Measurements from ENCODE around the gene KRT79. TPM values are rescaled to one million over a fixed set of nuclear protein-coding genes. Genes with fewer than 3 reads are reported as not detected.

The KRT79 gene
- total RNA-seq, 1 donor from 2014 or later = 1.7 TPM

DNA sequence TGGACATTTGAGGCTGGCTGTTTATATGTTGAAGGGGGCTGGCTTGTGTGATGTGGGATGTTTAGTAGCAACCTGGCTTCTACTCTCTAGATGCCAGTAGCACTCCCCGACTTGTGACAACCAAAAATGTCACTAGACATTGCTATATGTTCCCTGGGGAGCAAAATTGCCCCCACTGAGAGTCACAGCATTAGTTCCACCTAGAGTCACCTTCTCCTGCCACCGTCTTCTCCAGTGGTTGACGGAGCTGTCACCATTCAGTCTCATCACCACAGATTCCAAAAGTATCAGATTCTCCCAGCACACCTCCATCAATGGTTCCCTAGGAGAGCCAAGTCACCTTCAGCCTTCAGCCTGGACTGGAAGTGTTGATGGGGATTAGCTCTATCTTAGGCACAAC lies 49.2 kb downstream of the KRT79 start:
- Histone ChIP-seq H3K27me3 (no peaks in the 10 kb centered on the region), H3K4me1 (peaks cover 7% of the 10 kb centered on the region), H3K9me3 (no peaks in the 10 kb centered on the region), H3K4me3 (no peak overlapping the region), H3K27ac (no peak overlapping the region), H3K36me3 (no peaks in the 10 kb centered on the region)
- TF ChIP-seq, protein P1, sequence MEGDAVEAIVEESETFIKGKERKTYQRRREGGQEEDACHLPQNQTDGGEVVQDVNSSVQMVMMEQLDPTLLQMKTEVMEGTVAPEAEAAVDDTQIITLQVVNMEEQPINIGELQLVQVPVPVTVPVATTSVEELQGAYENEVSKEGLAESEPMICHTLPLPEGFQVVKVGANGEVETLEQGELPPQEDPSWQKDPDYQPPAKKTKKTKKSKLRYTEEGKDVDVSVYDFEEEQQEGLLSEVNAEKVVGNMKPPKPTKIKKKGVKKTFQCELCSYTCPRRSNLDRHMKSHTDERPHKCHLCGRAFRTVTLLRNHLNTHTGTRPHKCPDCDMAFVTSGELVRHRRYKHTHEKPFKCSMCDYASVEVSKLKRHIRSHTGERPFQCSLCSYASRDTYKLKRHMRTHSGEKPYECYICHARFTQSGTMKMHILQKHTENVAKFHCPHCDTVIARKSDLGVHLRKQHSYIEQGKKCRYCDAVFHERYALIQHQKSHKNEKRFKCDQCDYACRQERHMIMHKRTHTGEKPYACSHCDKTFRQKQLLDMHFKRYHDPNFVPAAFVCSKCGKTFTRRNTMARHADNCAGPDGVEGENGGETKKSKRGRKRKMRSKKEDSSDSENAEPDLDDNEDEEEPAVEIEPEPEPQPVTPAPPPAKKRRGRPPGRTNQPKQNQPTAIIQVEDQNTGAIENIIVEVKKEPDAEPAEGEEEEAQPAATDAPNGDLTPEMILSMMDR (IDR thresholded peaks at IDR 0.05) = no peak
- TF ChIP-seq POLR2AphosphoS5 (IDR thresholded peaks at IDR 0.05; ENCODE audit: insufficient read depth in 1 of 2, low read depth in 1 of 2) = no peak
- TF ChIP-seq POLR2A (IDR thresholded peaks at IDR 0.05) = no peak
- intact Hi-C loops (cut with DNase I) = no loop called here
- no peak for DNase-seq (ENCODE audit: extremely low spot score in 2 of 2)

DNA sequence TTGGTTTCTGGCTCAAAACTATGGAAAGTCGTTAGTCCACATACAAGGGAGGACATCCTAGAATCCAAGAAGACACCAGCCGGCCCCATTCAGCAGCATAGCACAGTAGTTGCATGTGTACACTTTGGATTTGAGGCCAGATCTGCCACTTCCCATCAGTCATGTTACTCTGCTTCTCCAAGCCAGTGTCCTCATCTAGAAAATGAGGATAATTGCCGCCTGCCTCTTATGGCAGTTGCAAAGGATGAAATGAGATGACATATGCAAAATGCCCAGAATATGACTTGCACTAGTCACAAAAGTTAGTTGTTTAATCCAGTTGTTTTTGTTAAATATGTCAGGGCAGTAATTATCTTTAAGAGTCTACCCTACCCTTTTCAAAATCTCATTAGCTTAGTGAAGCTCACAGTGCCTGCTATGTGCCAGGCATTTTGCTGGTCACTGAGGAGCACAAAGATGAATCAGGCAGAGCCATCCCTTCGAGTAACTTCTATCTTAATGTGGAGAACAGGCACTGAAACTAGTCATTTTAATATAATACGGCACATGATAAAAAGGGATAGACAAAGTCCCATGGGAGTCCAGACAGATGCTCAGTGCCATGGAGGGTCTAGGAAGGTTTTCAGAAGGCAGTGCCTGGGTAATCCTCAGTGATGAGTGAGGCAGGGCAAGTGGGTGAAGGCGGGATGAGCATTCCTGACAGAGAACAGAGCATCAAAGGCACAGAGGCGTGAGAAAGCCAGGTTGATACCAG lies 50.4 kb downstream of the KRT79 start:
- Histone ChIP-seq H3K27ac (no peak overlapping the region), H3K9me3 (no peaks in the 10 kb centered on the region), H3K36me3 (no peaks in the 10 kb centered on the region), H3K4me1 (no peaks in the 10 kb centered on the region), H3K4me3 (no peak overlapping the region), H3K27me3 (no peaks in the 10 kb centered on the region)
- DNase-seq (ENCODE audit: extremely low spot score in 2 of 2) = no peak
- TF ChIP-seq POLR2AphosphoS5 (IDR thresholded peaks at IDR 0.05; ENCODE audit: insufficient read depth in 1 of 2, low read depth in 1 of 2) = no peak
- TF ChIP-seq POLR2A (IDR thresholded peaks at IDR 0.05) = no peak
- TF ChIP-seq, protein P1 (IDR thresholded peaks at IDR 0.05) = no peak
- intact Hi-C loops (cut with DNase I) = no loop called here

DNA sequence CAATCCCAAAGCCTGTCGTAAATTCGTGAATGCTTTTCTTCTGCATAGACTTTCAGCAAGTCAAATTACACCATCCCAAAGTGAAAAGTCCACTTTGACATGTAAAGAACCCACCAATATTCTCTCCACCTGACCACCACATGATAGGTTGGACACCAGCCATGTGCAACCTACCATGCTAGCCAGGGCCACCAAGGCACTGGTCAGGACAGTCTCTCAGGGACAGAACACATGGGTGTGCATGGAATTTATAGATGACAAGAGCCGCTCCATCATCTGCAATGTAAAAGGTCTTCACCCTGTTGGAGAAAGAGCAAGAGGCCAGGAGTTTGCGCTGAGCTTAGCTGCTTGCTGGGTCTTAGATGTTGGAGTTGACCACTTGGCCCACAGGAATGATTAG lies 51.6 kb downstream of the KRT79 start:
- no peaks in the 10 kb centered on the region for H3K9me3 ChIP-seq
- H3K27me3 ChIP-seq = no peaks in the 10 kb centered on the region
- H3K4me1 ChIP-seq = no peaks in the 10 kb centered on the region
- intact Hi-C loops (cut with DNase I) = no loop called here
- DNase-seq (ENCODE audit: extremely low spot score in 2 of 2) = no peak
- TF ChIP-seq POLR2A (IDR thresholded peaks at IDR 0.05) (no peak), POLR2AphosphoS5 (IDR thresholded peaks at IDR 0.05; ENCODE audit: insufficient read depth in 1 of 2, low read depth in 1 of 2) (no peak)
- TF ChIP-seq, protein P1 (IDR thresholded peaks at IDR 0.05) = no peak
- H3K4me3 ChIP-seq = no peak overlapping the region
- H3K27ac ChIP-seq = no peak overlapping the region
- H3K36me3 ChIP-seq = no peaks in the 10 kb centered on the region

DNA sequence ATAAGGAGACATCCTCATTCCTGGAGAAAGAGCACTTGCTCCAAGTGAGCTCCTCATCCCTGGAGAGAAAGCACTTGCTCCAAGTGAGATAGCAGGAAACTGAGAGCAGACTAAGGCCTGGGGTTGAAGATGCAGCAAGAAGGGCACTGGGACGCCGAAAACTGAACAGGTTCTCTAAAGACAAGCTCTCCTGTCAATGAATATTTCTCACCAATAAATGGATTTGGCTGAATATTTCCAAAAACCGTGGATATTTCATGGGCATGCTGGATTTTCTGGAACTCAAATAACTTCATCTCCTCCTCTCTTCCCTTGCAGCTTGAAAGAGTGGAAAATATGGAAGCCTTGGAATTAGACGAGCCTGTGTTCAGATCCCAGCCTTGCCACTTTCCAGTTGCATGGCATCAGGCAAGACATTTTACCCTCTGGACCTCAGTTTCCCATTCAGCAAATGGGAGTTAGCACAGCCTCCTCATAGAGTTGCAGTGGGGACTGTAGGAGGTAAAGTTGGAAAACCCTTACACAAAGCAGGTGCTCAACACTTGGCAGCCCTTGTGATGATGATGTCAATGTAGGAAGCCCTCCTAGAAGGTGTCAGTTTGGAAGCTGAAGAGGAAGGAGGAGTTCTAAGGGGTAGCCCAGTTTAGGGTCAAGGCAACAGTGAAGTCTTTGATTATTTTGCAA lies 52.6 kb downstream of the KRT79 start:
- Histone ChIP-seq H3K4me3 (no peak overlapping the region), H3K9me3 (no peaks in the 10 kb centered on the region), H3K36me3 (no peaks in the 10 kb centered on the region), H3K27me3 (no peaks in the 10 kb centered on the region), H3K4me1 (no peaks in the 10 kb centered on the region), H3K27ac (no peak overlapping the region)
- DNase-seq (ENCODE audit: extremely low spot score in 2 of 2) = no peak
- intact Hi-C loops (cut with DNase I) = no loop called here
- TF ChIP-seq, protein P1 (IDR thresholded peaks at IDR 0.05) = no peak
- TF ChIP-seq POLR2AphosphoS5 (IDR thresholded peaks at IDR 0.05; ENCODE audit: insufficient read depth in 1 of 2, low read depth in 1 of 2) (no peak), POLR2A (IDR thresholded peaks at IDR 0.05) (no peak)

DNA sequence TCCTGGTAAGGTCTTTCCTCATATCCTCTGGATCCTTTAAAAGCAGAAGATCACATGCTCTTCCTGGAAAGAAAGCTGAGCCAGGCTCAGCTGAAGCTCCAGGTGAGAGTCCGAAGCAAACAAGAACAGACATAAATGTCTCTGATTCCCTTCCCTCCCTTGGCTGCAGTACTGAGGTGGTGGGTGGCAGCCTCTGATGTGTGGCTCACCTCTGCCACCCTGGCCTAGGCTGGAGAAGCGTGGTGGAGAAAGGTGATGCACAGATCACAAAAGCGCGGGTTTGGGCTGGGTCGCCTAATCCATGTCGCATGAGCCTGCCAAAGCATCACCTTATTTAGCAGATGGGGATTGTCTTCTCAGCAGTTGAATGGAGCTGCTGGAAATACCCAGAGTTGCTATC lies 54.2 kb downstream of the KRT79 start:
- no peaks in the 10 kb centered on the region for H3K36me3 ChIP-seq
- no peaks in the 10 kb centered on the region for H3K27me3 ChIP-seq
- no peaks in the 10 kb centered on the region for H3K9me3 ChIP-seq
- intact Hi-C loops (cut with DNase I) = no loop called here
- no peak overlapping the region for H3K27ac ChIP-seq
- H3K4me1 ChIP-seq = no peaks in the 10 kb centered on the region
- DNase-seq (ENCODE audit: extremely low spot score in 2 of 2) = no peak
- TF ChIP-seq POLR2AphosphoS5 (IDR thresholded peaks at IDR 0.05; ENCODE audit: insufficient read depth in 1 of 2, low read depth in 1 of 2) (no peak), POLR2A (IDR thresholded peaks at IDR 0.05) (no peak)
- TF ChIP-seq, protein P1 (IDR thresholded peaks at IDR 0.05) = no peak
- no peak overlapping the region for H3K4me3 ChIP-seq

Measured in vagina (tissue), 2 donors.